ENCODE data around the gene SUPT20HL1.

GRCh38 chrX:24347881-24348280, 12.6 kb upstream of the SUPT20HL1 start:
- TF ChIP-seq, protein P1, sequence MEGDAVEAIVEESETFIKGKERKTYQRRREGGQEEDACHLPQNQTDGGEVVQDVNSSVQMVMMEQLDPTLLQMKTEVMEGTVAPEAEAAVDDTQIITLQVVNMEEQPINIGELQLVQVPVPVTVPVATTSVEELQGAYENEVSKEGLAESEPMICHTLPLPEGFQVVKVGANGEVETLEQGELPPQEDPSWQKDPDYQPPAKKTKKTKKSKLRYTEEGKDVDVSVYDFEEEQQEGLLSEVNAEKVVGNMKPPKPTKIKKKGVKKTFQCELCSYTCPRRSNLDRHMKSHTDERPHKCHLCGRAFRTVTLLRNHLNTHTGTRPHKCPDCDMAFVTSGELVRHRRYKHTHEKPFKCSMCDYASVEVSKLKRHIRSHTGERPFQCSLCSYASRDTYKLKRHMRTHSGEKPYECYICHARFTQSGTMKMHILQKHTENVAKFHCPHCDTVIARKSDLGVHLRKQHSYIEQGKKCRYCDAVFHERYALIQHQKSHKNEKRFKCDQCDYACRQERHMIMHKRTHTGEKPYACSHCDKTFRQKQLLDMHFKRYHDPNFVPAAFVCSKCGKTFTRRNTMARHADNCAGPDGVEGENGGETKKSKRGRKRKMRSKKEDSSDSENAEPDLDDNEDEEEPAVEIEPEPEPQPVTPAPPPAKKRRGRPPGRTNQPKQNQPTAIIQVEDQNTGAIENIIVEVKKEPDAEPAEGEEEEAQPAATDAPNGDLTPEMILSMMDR (IDR thresholded peaks at IDR 0.05) = no peak
- no peak for TF ChIP-seq POLR2A (IDR thresholded peaks at IDR 0.05)

All from testis (tissue), 2 donors.